Mesenchymal stem cell (in vitro differentiated cells and primary cell): ENCODE data around the gene RTN4RL2. TPM values are rescaled to one million over a fixed set of nuclear protein-coding genes. Genes with fewer than 3 reads are reported as not detected.
A peak's percentile ranks its signal among the peaks of the same experiment; 100 is the strongest.

Experiments used
- DNase-seq: peaks from one replicate; pipeline ENCODE4 v3.0.0-alpha.2; 2013
- H2AFZ ChIP-seq: one replicate; pipeline ENCODE4 v1.6.1; 2013; ENCODE audit warnings: low read depth, mild to moderate bottlenecking, control low read depth, inconsistent platforms, low read length, moderate library complexity
- H2AK5ac ChIP-seq: 2 replicates; pipeline ENCODE4 v1.6.1; 2013; ENCODE audit warnings: low read length, moderate library complexity, mild to moderate bottlenecking, inconsistent platforms; ENCODE audit not compliant: severe bottlenecking
- H2BK120ac ChIP-seq: one replicate; pipeline ENCODE4 v1.6.1; 2013; ENCODE audit warnings: low read depth, mild to moderate bottlenecking, inconsistent platforms, low read length, moderate library complexity
- H2BK12ac ChIP-seq, 2 experiments: one replicate each; pipeline ENCODE4 v1.6.1; 2013; ENCODE audit warnings: inconsistent platforms in 2 of 2, low read length in 2 of 2, mild to moderate bottlenecking in 2 of 2, moderate library complexity in 2 of 2, control low read depth in 1 of 2
- H2BK15ac ChIP-seq: one replicate; pipeline ENCODE4 v1.6.1; 2013; ENCODE audit warnings: mild to moderate bottlenecking, low read depth, inconsistent platforms; ENCODE audit not compliant: poor library complexity, severe bottlenecking
- H2BK5ac ChIP-seq: 2 replicates; pipeline ENCODE4 v1.6.1; 2013; ENCODE audit warnings: low read depth, mild to moderate bottlenecking, low read length, control low read depth, inconsistent platforms; ENCODE audit not compliant: poor library complexity, severe bottlenecking
- H3K14ac ChIP-seq, 2 experiments: one replicate each; pipeline ENCODE4 v1.6.1; 2013; ENCODE audit warnings: inconsistent platforms in 2 of 2, low read length in 2 of 2, control low read depth in 1 of 2, mild to moderate bottlenecking in 1 of 2, moderate library complexity in 1 of 2
- H3K18ac ChIP-seq, 2 experiments: one replicate each; pipeline ENCODE4 v1.6.1; 2013; ENCODE audit warnings: inconsistent platforms in 2 of 2, low read length in 2 of 2, control low read depth in 1 of 2, low read depth in 1 of 2, mild to moderate bottlenecking in 1 of 2
- H3K23ac ChIP-seq, 2 experiments: one replicate each; pipeline ENCODE4 v1.6.1; 2013; ENCODE audit warnings: inconsistent platforms in 2 of 2, low read length in 2 of 2, mild to moderate bottlenecking in 2 of 2, moderate library complexity in 2 of 2, control low read depth in 1 of 2
- H3K27ac ChIP-seq: 2 replicates; pipeline ENCODE4 v1.5.1; 2013; ENCODE audit warnings: mild to moderate bottlenecking, moderate library complexity, low read length, control low read depth, inconsistent platforms; ENCODE audit not compliant: poor library complexity, severe bottlenecking
- H3K27me3 ChIP-seq, 2 experiments: 2 replicates each; pipeline versions ENCODE4 v1.6.1 to v1.7.0; 2013; ENCODE audit warnings: low read length in 2 of 2, mild to moderate bottlenecking in 2 of 2, moderate library complexity in 2 of 2, control low read depth in 1 of 2, inconsistent platforms in 1 of 2; ENCODE audit not compliant: control insufficient read depth in 1 of 2, insufficient read depth in 1 of 2
- H3K36me3 ChIP-seq, 2 experiments: 2 replicates each; pipeline versions ENCODE4 v1.6.1 to v1.7.0; 2013; ENCODE audit warnings: low read length in 2 of 2, control low read depth in 1 of 2, inconsistent platforms in 1 of 2, low read depth in 1 of 2, mild to moderate bottlenecking in 1 of 2; ENCODE audit not compliant: insufficient read depth in 2 of 2, control insufficient read depth in 1 of 2
- H3K4ac ChIP-seq, 2 experiments: one replicate each; pipeline ENCODE4 v1.6.1; 2013; ENCODE audit warnings: inconsistent platforms in 2 of 2, low read length in 2 of 2, mild to moderate bottlenecking in 2 of 2, moderate library complexity in 2 of 2, control low read depth in 1 of 2, low read depth in 1 of 2
- H3K4me1 ChIP-seq: 2 replicates; pipeline ENCODE4 v1.6.1; 2013; ENCODE audit warnings: low read depth, low read length, control low read depth; ENCODE audit not compliant: control insufficient read depth, insufficient read depth
- H3K4me2 ChIP-seq: 2 replicates; pipeline ENCODE4 v1.6.1; 2013; ENCODE audit warnings: low read length, mild to moderate bottlenecking, inconsistent platforms; ENCODE audit not compliant: poor library complexity, severe bottlenecking
- H3K4me3 ChIP-seq, 2 experiments: 2 replicates each; pipeline versions ENCODE4 v1.5.1 to v1.7.0; 2013; ENCODE audit warnings: low read length in 2 of 2, mild to moderate bottlenecking in 2 of 2, control low read depth in 1 of 2, low read depth in 1 of 2; ENCODE audit not compliant: insufficient read depth in 1 of 2
- H3K79me1 ChIP-seq: replicated peaks from 2 replicates; pipeline ENCODE4 v1.6.1; 2013; ENCODE audit warnings: mild to moderate bottlenecking, control low read depth, low read length, inconsistent platforms; ENCODE audit not compliant: poor library complexity, severe bottlenecking
- H3K9ac ChIP-seq: 2 replicates; pipeline ENCODE4 v1.7.0; 2013; ENCODE audit warnings: mild to moderate bottlenecking, low read length, moderate library complexity
- H3K9me3 ChIP-seq: 2 replicates; pipeline ENCODE4 v1.7.0; 2013; ENCODE audit warnings: mild to moderate bottlenecking, low read length; ENCODE audit not compliant: control insufficient read depth
- H4K8ac ChIP-seq: one replicate; pipeline ENCODE4 v1.6.1; 2013; ENCODE audit warnings: inconsistent platforms, mild to moderate bottlenecking, low read length, moderate library complexity
- H4K91ac ChIP-seq: one replicate; pipeline ENCODE4 v1.6.1; 2013; ENCODE audit warnings: mild to moderate bottlenecking, low read length, inconsistent platforms
- WGBS: methylation state at CpG from one replicate; pipeline ENCODE4 v1.1.7; 2013; ENCODE audit warnings: mixed read lengths; 5-methylcytosine and 5-hydroxymethylcytosine counted together
- polyA plus RNA-seq, 2 experiments: library from polyadenylated mRNA; stranded (reverse); fragments of 200-250 nt; gene quantifications; one replicate each; pipeline ENCODE4 v1.2.3, GENCODE V29; 2013

The RTN4RL2 gene
- polyA plus RNA-seq (2013, experiment 1 of 2): 0.28 TPM
- polyA plus RNA-seq (2013, experiment 2 of 2): 0.22 TPM

DNA sequence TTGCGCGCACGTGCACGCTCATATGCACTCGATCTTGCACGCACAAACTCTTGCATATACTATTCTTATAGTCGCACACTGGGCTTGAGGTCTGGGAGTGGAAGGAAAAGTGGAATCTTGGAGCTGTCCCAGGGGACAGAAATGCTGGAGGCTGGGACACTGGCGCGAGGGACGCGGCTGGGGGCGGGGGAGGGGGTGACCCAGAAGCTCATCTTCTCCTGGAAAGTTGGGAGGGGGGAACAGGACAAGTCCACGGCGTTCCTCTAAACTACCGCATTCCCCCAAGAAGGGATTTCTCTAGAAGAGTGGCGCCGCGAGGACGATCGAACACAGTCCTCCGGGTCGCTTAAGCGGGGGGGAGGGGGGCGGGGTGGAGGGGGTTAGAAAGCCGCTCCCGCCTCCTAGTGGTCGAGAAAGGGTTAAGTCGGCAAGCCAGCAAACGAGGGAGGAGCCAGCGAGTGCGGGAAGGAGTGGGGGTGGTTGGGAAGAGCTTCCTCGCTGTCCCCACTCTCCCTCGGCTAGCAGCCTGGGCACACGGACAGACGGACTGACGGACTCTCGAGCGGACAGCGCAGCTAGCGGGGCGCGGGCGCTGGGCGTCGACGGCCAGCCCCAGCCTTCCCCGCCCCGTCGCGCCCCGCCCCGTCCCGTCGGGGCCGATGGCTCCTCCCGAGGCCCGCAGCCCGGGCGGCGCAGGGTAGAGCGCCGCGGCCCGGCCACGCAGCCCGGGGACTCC lies at the start of gene RTN4RL2:
Gene RTN4RL2 (plus strand): TSS at position 507 of the 736 bp plus-strand sequence. CDS start 338 bp downstream, outside the sequence.
- Histone ChIP-seq H3K27me3 (peaks cover 15 to 89% of the 10 kb centered on the region in 2 experiments), H2BK120ac (no peak within 1 kb of the TSS), H2BK5ac (no peak within 1 kb of the TSS), H3K9me3 (no peaks in the 10 kb centered on the region), H4K8ac (peak within 1 kb of the TSS; percentile 16), H2BK12ac (no peak within 1 kb of the TSS), H3K9ac (peak within 1 kb of the TSS; percentile 77), H3K18ac (peak within 1 kb of the TSS in 1 of 2 experiments; percentile 48), H2AFZ (peak within 1 kb of the TSS; percentile 46), H2AK5ac (no peak within 1 kb of the TSS), H3K27ac (no peak within 1 kb of the TSS), H3K4me3 (peak within 1 kb of the TSS; percentile 53 to 80), H2BK15ac (peak within 1 kb of the TSS; percentile 76), H3K23ac (peak within 1 kb of the TSS in 1 of 2 experiments; percentile 90), H3K36me3 (no peaks in the 10 kb centered on the region), H3K79me1 (no peaks in the 10 kb centered on the region), H3K4me2 (peak within 1 kb of the TSS; percentile 57), H3K14ac (no peak within 1 kb of the TSS), H3K4me1 (peaks cover 23% of the 10 kb centered on the region), H4K91ac (no peak within 1 kb of the TSS), H3K4ac (no peak within 1 kb of the TSS)
- 1% methylated on average over 24 of the region's 66 CpGs for WGBS
- DNase-seq: peak; percentile 52

DNA sequence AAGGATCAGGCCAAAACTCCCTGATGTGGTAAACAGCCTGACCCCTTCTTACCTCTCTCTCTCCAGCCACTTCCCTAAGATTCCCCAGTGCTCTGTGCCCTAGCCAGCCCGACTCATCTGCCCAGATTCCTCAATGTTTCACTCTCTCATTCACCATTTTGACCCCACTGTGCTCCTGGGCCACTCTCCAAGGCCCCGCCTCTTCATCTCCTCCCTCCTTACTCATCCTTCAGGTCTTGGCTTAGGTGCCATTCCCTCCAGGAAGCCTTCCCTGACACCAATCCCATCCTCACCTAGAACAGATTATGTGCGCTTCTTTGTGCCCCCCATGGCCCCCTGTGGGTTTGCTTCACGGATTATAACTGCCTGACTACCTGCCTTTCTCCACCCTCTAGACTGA lies 46.6 kb upstream of the RTN4RL2 start:
- no peak for DNase-seq
- Histone ChIP-seq H3K4me3 (no peak overlapping the region), H3K14ac (no peak overlapping the region), H3K36me3 (peaks cover 44 to 100% of the 10 kb centered on the region in 2 experiments), H3K4me1 (peaks cover 3% of the 10 kb centered on the region), H2BK15ac (no peak overlapping the region), H2BK12ac (no peak overlapping the region), H3K4ac (no peak overlapping the region), H3K27ac (no peak overlapping the region), H3K9me3 (peaks cover 6% of the 10 kb centered on the region), H3K4me2 (no peak overlapping the region), H3K18ac (no peak overlapping the region), H4K8ac (no peak overlapping the region), H3K79me1 (peaks cover 4% of the 10 kb centered on the region), H2BK120ac (no peak overlapping the region), H2AFZ (no peak overlapping the region), H3K9ac (no peak overlapping the region), H4K91ac (no peak overlapping the region), H2BK5ac (no peak overlapping the region), H3K23ac (no peak overlapping the region), H3K27me3 (no peaks in the 10 kb centered on the region), H2AK5ac (no peak overlapping the region)
- WGBS: 89% methylated on average over 4 of the region's 4 CpGs

DNA sequence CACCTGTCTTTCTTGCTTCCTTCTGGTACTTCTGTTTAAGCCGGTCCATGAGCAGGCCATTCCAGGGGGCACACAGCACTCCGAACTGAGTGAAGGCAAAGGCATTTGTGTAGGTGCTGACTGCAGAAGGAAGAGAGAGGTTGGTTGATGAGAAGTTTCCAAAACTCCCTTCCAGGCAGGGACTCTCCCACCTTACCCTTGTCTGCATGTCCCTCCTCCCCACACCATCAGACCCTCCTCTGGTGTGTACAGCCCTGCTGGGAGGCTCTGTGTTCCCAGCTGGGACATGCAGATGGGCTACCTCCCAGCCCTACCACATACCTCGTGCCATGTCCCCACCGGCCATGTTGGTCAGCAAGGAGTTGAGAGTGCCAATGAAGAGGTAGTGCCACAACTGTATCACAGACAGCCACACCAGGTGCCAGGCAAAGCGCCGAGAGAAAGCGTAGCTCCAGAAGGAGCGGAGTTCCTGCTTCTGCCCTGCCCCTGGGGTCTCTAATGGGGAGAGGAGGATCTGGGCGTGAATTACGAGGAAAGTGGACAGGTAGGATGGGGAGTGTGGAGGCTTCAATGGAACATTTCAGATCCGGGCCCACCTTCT lies 45.6 kb upstream of the RTN4RL2 start:
- no peak overlapping the region for H4K8ac ChIP-seq
- no peak overlapping the region for H3K23ac ChIP-seq
- H3K79me1 ChIP-seq: peaks cover 4% of the 10 kb centered on the region
- no peak overlapping the region for H3K18ac ChIP-seq
- no peak overlapping the region for H2BK12ac ChIP-seq
- no peak overlapping the region for H3K4me2 ChIP-seq
- WGBS: 97% methylated on average over 7 of the region's 11 CpGs
- no peak overlapping the region for H2BK5ac ChIP-seq
- no peak for DNase-seq
- no peak overlapping the region for H3K4me3 ChIP-seq
- H4K91ac ChIP-seq: no peak overlapping the region
- no peaks in the 10 kb centered on the region for H3K27me3 ChIP-seq
- no peak overlapping the region for H3K14ac ChIP-seq
- no peak overlapping the region for H2AFZ ChIP-seq
- peaks cover 6% of the 10 kb centered on the region for H3K9me3 ChIP-seq
- H3K9ac ChIP-seq: peak overlapping the region; percentile 17
- H3K27ac ChIP-seq: no peak overlapping the region
- H2BK15ac ChIP-seq: no peak overlapping the region
- no peak overlapping the region for H2AK5ac ChIP-seq
- H3K4ac ChIP-seq: no peak overlapping the region
- H2BK120ac ChIP-seq: no peak overlapping the region
- peaks cover 3% of the 10 kb centered on the region for H3K4me1 ChIP-seq
- peaks cover 35 to 100% of the 10 kb centered on the region in 2 experiments for H3K36me3 ChIP-seq

DNA sequence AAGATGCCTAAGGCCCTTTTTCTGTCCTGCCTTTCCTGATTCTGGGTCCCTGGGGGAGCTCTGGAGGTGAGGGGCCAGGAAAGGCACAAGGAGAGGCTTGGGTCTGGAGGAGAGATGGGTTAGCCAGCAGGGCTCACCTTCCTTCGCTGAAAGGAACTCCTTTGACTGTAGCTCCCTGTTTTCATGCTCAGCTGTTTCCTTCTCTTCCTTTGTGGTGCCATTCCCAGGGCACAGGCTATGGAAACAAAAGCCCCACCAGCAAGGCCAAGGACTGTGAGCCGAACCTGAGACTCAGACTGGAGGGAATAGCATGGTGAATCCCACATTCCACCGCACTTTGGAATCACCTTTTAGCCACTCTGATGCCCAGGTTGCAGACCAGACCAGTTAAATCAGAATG lies 43.9 kb upstream of the RTN4RL2 start:
- Histone ChIP-seq H2AK5ac (no peak overlapping the region), H2AFZ (no peak overlapping the region), H4K8ac (no peak overlapping the region), H3K27me3 (no peaks in the 10 kb centered on the region), H3K4me2 (no peak overlapping the region), H3K18ac (no peak overlapping the region), H3K79me1 (peaks cover 5% of the 10 kb centered on the region), H3K4ac (no peak overlapping the region), H2BK120ac (no peak overlapping the region), H3K36me3 (peaks cover 35 to 100% of the 10 kb centered on the region in 2 experiments), H3K4me3 (no peak overlapping the region), H2BK15ac (no peak overlapping the region), H2BK5ac (no peak overlapping the region), H3K9ac (peak overlapping the region; percentile 70), H3K27ac (no peak overlapping the region), H3K14ac (no peak overlapping the region), H3K4me1 (no peaks in the 10 kb centered on the region), H3K23ac (no peak overlapping the region), H4K91ac (no peak overlapping the region), H2BK12ac (no peak overlapping the region), H3K9me3 (peaks cover 6% of the 10 kb centered on the region)
- DNase-seq: no peak
- 94% methylated on average over 3 of the region's 3 CpGs for WGBS
